SK-N-SH treated with all-trans-retinoic acid at 6 μM for 48 hours (cell line): ENCODE measurements around the gene SH2D1B.

ENCODE experiments used
- ATAC-seq: fragments of 200-7000 bp; cut with Tn5 transposase; 3 replicates; pipeline ENCODE4 v1.9.1; 2020; ENCODE audit warnings: mild to moderate bottlenecking, moderate library complexity
- ARNTL ChIP-seq: fragments of 450-650 bp; formaldehyde crosslinking; IDR thresholded peaks from 2 replicates; pipeline ENCODE4 v1.5.0; 2020; ENCODE audit warnings: low read depth, mild to moderate bottlenecking, moderate library complexity, borderline replicate concordance
- BACH2 ChIP-seq: fragments of 250-450 bp; sonication (Bioruptor Pico); IDR thresholded peaks from 2 replicates; pipeline ENCODE4 v1.9.0; 2021; ENCODE audit warnings: mild to moderate bottlenecking, borderline replicate concordance
- CREB5 ChIP-seq: fragments of 250-450 bp; sonication (Bioruptor Pico); IDR thresholded peaks from 2 replicates; pipeline ENCODE4 v1.5.1; 2020; ENCODE audit warnings: low read depth, mild to moderate bottlenecking, moderate library complexity
- CSDC2 ChIP-seq: fragments of 250-450 bp; sonication (Bioruptor Pico); IDR thresholded peaks from 2 replicates; pipeline ENCODE4 v1.5.0; 2020; ENCODE audit warnings: mild to moderate bottlenecking, moderate library complexity
- ESRRG ChIP-seq: fragments of 250-450 bp; sonication (Bioruptor Pico); IDR thresholded peaks from 2 replicates; pipeline ENCODE4 v1.6.1; 2021; ENCODE audit warnings: mild to moderate bottlenecking
- GLIS3 ChIP-seq: fragments of 250-450 bp; sonication (Bioruptor Pico); IDR thresholded peaks from 2 replicates; pipeline ENCODE4 v1.5.0; 2020; ENCODE audit warnings: mild to moderate bottlenecking, moderate library complexity
- OSR1 ChIP-seq: fragments of 250-450 bp; sonication (Bioruptor Pico); IDR thresholded peaks from 2 replicates; pipeline ENCODE4 v1.8.0; 2022; ENCODE audit warnings: moderate library complexity, mild to moderate bottlenecking, inconsistent platforms
- PATZ1 ChIP-seq: fragments of 250-450 bp; sonication (Bioruptor Pico); IDR thresholded peaks from 2 replicates; pipeline ENCODE4 v1.8.0; 2020; ENCODE audit warnings: mild to moderate bottlenecking, moderate library complexity, borderline replicate concordance
- POU6F1 ChIP-seq: fragments of 250-450 bp; sonication (Bioruptor Pico); IDR thresholded peaks from 2 replicates; pipeline ENCODE4 v1.8.0; 2021; ENCODE audit warnings: low read depth, mild to moderate bottlenecking, moderate library complexity, borderline replicate concordance
- PPARA ChIP-seq: fragments of 250-450 bp; sonication (Bioruptor Pico); IDR thresholded peaks from 2 replicates; pipeline ENCODE4 v1.5.0; 2020; ENCODE audit warnings: mild to moderate bottlenecking, borderline replicate concordance
- SNAI2 ChIP-seq: fragments of 250-450 bp; sonication (Bioruptor Pico); IDR thresholded peaks from 2 replicates; pipeline ENCODE4 v1.5.0; 2020; ENCODE audit warnings: mild to moderate bottlenecking, moderate library complexity
- TCF4 ChIP-seq: fragments of 250-450 bp; sonication (Bioruptor Pico); IDR thresholded peaks from 2 replicates; pipeline ENCODE4 v1.8.0; 2021; ENCODE audit warnings: mild to moderate bottlenecking, moderate library complexity, borderline replicate concordance
- TOX ChIP-seq: fragments of 250-450 bp; sonication (Bioruptor Pico); IDR thresholded peaks from 2 replicates; pipeline ENCODE4 v1.8.0; 2021; ENCODE audit warnings: mild to moderate bottlenecking, moderate library complexity, borderline replicate concordance
- ZC3H10 ChIP-seq: fragments of 250-450 bp; sonication (Bioruptor Pico); IDR thresholded peaks from 2 replicates; pipeline ENCODE4 v1.5.1; 2021; ENCODE audit warnings: mild to moderate bottlenecking, moderate library complexity
- ZFP3 ChIP-seq: fragments of 250-450 bp; sonication (Bioruptor Pico); IDR thresholded peaks from 2 replicates; pipeline ENCODE4 v1.5.0; 2020; ENCODE audit warnings: mild to moderate bottlenecking, moderate library complexity
- ZNF70 ChIP-seq: fragments of 450-650 bp; formaldehyde crosslinking; IDR thresholded peaks from 2 replicates; pipeline ENCODE4 v1.5.0; 2020; ENCODE audit warnings: mild to moderate bottlenecking, moderate library complexity
- ZNF8 ChIP-seq: fragments of 450-650 bp; formaldehyde crosslinking; IDR thresholded peaks from 2 replicates; pipeline ENCODE4 v1.5.0; 2020; ENCODE audit warnings: mild to moderate bottlenecking, moderate library complexity

SH2D1B gene

GRCh38 chr1:162389021-162389818 is 22.7 kb downstream of the SH2D1B start:
- ATAC-seq = no peak
- TF ChIP-seq SNAI2 (CRISPR knock-in tag) (no peak), CSDC2 (CRISPR knock-in tag) (no peak), CREB5 (CRISPR knock-in tag) (no peak)

GRCh38 chr1:162388615-162389014 is 23.3 kb downstream of the SH2D1B start:
- no peak for TF ChIP-seq ESRRG (CRISPR knock-in tag)
- no peak for ATAC-seq

GRCh38 chr1:162388083-162388594 is 23.8 kb downstream of the SH2D1B start:
- no peak for TF ChIP-seq PATZ1 (CRISPR knock-in tag)
- no peak for TF ChIP-seq GLIS3 (CRISPR knock-in tag)
- no peak for TF ChIP-seq POU6F1 (CRISPR knock-in tag)
- TF ChIP-seq ZFP3 (CRISPR knock-in tag) = no peak
- no peak for TF ChIP-seq PPARA (CRISPR knock-in tag)
- no peak for TF ChIP-seq ZNF8
- TF ChIP-seq SNAI2 (CRISPR knock-in tag) = no peak
- no peak for TF ChIP-seq CREB5 (CRISPR knock-in tag)
- TF ChIP-seq TOX (CRISPR knock-in tag) = no peak
- TF ChIP-seq BACH2 (CRISPR knock-in tag) = no peak
- no peak for TF ChIP-seq ZC3H10 (CRISPR knock-in tag)
- TF ChIP-seq ESRRG (CRISPR knock-in tag) = no peak
- TF ChIP-seq ZNF70 (CRISPR knock-in tag) = no peak
- ATAC-seq = no peak

GRCh38 chr1:162387226-162388082 is 24.5 kb downstream of the SH2D1B start:
- no peak for ATAC-seq
- TF ChIP-seq ARNTL (CRISPR knock-in tag) = no peak
- TF ChIP-seq ZC3H10 (CRISPR knock-in tag) = no peak
- no peak for TF ChIP-seq ZNF70 (CRISPR knock-in tag)
- no peak for TF ChIP-seq GLIS3 (CRISPR knock-in tag)
- no peak for TF ChIP-seq SNAI2 (CRISPR knock-in tag)

GRCh38 chr1:162386292-162387225 is 25.4 kb downstream of the SH2D1B start:
- ATAC-seq = no peak
- TF ChIP-seq CSDC2 (CRISPR knock-in tag) = no peak
- no peak for TF ChIP-seq PPARA (CRISPR knock-in tag)
- no peak for TF ChIP-seq PATZ1 (CRISPR knock-in tag)
- no peak for TF ChIP-seq TOX (CRISPR knock-in tag)
- no peak for TF ChIP-seq TCF4 (CRISPR knock-in tag)
- no peak for TF ChIP-seq POU6F1 (CRISPR knock-in tag)
- TF ChIP-seq OSR1 = no peak
